HS-5 (cell line): ENCODE measurements around the gene SEC14L1.

Experiments
- DNase-seq: peaks from one replicate; pipeline ENCODE4 v3.0.0-alpha.2; 2012; ENCODE audit warnings: low read depth

The SEC14L1 gene

DNA sequence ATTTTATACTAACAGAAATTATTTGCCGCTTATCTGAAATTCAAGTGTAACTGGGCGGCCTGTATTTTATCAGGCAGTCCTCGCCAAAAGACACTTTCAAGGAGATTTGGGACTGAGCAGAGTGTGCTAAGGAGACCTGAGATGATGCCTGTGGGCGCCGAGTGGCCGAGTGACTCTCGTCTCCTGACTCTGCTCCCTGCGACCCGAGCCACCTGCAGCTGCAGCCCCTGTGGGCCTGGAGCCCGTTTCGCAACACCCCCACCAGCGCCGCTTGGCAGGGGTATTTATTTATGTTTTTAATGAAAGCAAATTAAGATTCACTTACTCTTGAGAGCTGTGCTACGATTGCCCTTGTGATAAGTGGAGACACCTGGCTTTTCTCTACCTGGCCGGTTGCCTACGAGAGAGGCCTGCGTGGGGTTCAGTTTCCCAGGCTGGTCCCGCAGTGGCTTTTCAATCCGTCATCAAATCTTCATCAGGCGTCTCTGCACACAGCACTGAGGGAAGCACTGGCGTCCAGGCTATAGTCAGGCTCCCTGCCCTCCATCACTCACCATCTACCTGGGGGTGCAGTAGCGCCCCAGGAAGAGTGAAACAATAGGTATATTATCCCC, 124.0 kb downstream of the SEC14L1 start:
- no peak for DNase-seq

GRCh38 chr17:77266213-77266612, 125.4 kb downstream of the SEC14L1 start:
- no peak for DNase-seq
